SK-N-DZ (cell line): Measurements from ENCODE around the gene PTBP1.
"Not testable (repeated sequence)": the region's sequence is repeated elsewhere in the genome, so short reads cannot be mapped to it uniquely, and the experiment has no call there.

Experiments used
- DNase-seq: peaks from one replicate; pipeline ENCODE4 v3.0.0-alpha.2; 2015; ENCODE audit warnings: low spot score

The PTBP1 gene

GRCh38 chr19:810077-810855 is 13.0 kb downstream of the PTBP1 start:
- DNase-seq: no peak

GRCh38 chr19:810883-811489 is 13.7 kb downstream of the PTBP1 start:
- no peak for DNase-seq

GRCh38 chr19:811506-812048 is 14.3 kb downstream of the PTBP1 start:
- no peak for DNase-seq

- DNase-seq: no peak
These were observed 14.9 kb downstream of the PTBP1 start for GRCh38 chr19:812049-812746.

GRCh38 chr19:812747-813218 is 15.5 kb downstream of the PTBP1 start:
- no peak for DNase-seq

GRCh38 chr19:813219-814151 is 16.2 kb downstream of the PTBP1 start:
- no peak for DNase-seq

- DNase-seq: no peak
These were observed 17.2 kb downstream of the PTBP1 start for GRCh38 chr19:814152-815078.

GRCh38 chr19:815079-815774 is 18.0 kb downstream of the PTBP1 start:
- DNase-seq: no peak

GRCh38 chr19:815775-816499 is 18.7 kb downstream of the PTBP1 start:
- no peak for DNase-seq

GRCh38 chr19:816500-816857 is 19.2 kb downstream of the PTBP1 start:
- no peak for DNase-seq

- DNase-seq: not testable (repeated sequence)
These were observed 23.0 kb downstream of the PTBP1 start for GRCh38 chr19:820212-820611.

- DNase-seq: no peak
These were observed 24.1 kb downstream of the PTBP1 start for GRCh38 chr19:821231-821824.

- peak; percentile 72 for DNase-seq
These were observed 24.7 kb downstream of the PTBP1 start, which contains the start of gene PLPPR3 for GRCh38 chr19:821825-822503. TSS of gene PLPPR3 (minus strand) at chr19:821955. CDS start at chr19:821559, 396 bp downstream.

GRCh38 chr19:823565-824121 is 26.4 kb downstream of the PTBP1 start:
- DNase-seq: no peak

- DNase-seq: no peak
These were observed 27.6 kb downstream of the PTBP1 start for GRCh38 chr19:824885-825284.

- DNase-seq: no peak
These were observed 28.8 kb downstream of the PTBP1 start for GRCh38 chr19:825897-826644.

GRCh38 chr19:827314-827709 is 30.1 kb downstream of the PTBP1 start:
- DNase-seq: no peak
